GM21526 (cell line): ENCODE results near the gene NR1I2.
A peak's percentile ranks its signal among the peaks of the same experiment; 100 is the strongest.

ENCODE experiments used
- ATAC-seq: cut with Tn5 transposase; IDR thresholded peaks from one replicate; pipeline ENCODE4 v1.9.1; 2021; ENCODE audit warnings: moderate library complexity; ENCODE audit not compliant: unreplicated experiment, low FRiP score

Gene NR1I2

DNA sequence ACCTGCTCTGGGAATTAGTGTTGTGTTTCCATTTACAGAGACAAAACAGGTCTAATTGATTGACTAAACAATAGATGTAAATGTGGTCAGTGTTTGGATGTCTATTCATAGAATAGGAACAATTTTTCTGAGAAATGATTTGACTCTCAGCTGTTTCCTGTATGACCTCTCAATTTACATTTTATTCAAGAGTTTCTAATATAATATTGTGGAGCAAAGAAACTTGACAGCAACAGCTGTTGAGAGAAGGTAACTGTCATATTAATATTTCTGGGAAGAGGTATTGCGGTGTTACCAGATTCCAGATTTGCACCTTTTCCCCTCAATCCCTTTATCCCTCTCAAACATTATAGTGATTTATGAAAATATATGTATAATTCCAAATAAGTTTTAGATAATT is 3.7 kb upstream of the NR1I2 start:
- ATAC-seq, result no peak

DNA sequence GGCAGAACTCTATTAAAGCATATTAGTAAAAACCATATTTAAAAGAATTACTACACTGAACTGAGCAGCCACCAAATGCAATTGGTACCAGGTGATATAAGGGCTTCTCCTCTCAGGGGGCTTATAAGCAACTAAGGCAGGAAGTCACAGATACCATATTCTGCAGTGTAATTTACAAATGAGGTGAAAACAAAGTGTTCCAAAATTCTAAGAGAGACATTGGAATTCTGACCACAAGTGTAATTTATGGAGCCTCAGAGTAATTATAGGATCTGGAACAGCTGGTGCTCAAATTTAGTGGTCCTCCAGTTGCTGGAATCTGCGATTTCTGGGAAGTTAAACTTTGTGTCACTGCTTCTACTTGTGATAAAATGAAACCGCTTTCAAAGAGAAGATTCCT is 3.1 kb upstream of the NR1I2 start:
- no peak for ATAC-seq

DNA sequence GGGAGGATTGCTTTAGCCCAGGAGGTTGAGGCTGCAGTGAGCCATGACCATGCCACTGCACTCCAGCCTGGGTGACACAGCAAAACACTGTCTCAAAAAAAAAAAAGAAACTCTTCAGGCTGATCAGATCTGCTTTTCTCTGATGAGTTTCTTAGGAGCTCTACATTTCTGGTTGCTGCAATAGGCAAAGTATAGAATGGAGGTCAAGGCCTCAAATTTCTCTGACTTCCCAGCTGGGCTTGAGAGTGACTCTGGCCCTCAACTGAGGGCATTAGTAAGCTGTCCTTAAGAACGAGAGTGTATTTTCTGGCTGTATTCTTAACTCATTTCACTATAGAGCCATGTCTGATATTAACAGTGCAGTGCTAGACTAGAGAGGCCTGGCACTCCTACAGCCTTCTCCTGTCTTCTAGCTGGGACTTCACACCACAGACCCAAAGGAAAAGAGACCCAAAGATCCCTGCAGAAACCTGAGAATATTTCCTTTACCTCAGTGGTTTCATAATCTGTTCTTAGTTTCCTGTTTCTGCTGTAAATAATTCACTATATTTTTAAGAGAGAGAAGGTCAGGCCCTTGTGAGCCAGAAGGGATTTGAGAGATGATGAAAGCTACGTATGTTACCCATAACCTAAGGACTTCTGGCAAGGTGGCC is 2.0 kb upstream of the NR1I2 start:
- ATAC-seq, result peak; percentile 50

DNA sequence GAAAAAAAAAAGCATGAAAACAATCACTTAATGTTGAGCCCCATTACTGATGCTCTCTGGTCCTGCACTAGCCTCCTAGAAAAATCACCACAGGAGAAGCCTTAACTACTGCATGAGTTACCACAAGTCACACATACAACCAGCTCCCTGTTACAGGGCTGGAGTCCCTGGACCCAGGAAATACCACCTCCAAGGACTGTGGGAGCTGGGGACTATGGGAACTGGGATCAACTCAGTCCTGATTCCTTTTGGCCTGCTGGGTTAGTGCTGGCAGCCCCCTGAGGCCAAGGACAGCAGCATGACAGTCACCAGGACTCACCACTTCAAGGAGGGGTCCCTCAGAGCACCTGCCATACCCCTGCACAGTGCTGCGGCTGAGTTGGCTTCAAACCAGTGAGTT is 559 bp downstream of the NR1I2 start:
- ATAC-seq, result no peak

DNA sequence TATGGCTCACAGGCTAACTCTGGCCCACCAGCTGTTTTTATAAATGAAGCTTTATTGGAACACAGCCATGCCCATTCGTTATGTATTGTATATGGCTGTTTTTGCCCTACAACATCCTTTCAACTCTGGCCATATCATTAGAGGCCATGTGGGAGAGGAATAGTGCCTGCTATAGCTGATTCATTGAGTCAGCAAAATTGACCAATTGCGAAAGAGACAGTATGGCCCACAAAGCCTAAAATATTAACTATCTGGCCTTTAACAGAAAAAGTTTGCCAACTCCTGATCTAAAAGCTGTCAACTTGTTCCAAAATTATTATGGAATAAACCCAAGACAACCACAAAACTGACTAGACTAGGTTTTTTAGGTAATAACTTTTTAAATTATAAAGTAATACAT is 1.4 kb downstream of the NR1I2 start:
- no peak for ATAC-seq

DNA sequence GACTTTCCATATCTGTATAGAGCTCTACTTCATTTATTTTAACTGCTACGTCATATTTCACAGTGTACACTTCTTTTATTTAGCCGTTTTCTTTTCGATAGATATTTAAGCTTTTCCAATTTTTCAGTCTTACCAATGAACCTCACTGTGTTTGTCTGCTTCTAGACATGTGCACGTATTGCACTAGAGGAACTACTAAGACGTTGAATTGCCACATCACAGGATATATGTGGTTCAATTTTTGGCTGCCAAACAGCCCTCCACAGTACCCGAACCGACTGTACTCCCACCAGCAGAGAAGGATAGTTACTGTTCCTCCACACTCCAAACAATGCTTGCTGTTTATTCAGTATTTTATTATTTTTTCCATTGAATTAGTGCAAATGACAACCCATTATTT is 2.0 kb downstream of the NR1I2 start:
- ATAC-seq, result no peak

DNA sequence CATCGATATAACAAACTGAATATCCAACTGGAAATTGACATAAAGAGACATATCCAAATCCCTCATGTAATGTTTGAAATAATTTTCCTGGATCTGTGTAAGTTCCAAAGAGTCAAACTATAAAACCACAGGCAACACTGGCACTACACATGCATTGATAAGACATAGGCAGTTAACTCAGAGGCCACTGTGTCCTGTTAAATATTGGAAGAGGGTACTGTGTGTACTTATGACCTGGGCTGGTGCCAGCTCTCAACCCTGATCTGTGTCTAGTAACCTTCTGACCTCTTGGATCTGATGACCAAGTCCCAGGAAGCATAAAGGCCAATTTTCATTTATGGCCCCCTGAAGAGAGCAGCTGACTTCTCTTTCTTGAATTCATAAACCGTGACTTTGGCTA is 4.5 kb downstream of the NR1I2 start:
- ATAC-seq, result no peak

DNA sequence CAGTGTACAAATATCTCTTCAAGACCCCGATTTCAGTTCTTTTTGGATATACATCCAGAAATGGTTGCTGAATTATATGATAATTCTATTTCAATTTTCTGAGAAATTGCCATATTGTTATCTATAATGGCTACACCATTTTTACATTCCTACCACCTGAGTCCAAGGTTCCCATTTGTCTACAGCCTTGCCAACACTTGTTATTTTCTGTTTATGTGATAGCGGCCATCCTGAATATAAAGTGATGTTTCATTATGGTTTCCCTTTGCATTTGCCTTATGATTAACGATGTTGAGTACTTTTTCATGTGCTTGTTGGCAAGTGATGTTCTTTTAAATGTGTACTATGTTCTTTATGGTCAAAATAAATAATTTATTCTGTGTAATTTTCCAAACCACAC is 8.5 kb downstream of the NR1I2 start:
- no peak for ATAC-seq

DNA sequence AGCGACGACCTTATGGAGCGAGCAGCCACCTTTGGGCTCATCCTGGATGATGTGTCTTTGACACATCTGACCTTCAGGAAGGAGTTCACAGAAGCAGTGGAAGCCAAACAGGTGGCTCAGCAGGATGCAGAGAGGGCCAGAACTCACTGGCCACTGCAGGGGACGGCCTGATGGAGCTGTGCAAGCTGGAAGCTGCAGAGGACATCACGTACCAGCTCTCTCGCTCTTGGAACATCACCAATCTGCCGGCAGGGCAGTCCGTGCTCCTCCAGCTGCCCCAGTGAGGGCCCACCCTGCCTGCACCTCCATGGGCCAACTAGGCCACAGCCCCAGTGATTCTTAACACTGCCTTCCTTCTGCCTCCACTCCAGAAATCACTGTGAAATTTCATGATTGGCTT is 10.4 kb downstream of the NR1I2 start:
- no peak for ATAC-seq

DNA sequence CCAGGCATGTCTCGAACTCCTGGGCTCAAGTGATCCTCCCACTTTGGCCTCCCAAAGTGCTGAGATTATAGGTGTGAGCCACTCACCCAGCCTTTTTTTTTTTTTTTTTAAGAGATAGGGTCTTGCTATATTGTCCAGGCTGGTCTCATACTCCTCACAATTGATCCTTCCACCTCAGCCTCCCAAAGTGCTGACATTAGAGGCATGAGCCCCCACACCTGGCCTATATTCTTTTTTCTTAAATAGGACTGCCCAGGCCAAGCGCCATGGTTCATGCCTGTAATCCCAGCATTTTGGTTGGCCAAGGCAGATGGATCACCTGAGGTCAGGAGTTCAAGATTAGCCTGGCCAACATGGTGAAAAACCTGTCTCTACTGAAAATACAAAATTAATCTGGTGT is 12.5 kb downstream of the NR1I2 start:
- ATAC-seq, result no peak

DNA sequence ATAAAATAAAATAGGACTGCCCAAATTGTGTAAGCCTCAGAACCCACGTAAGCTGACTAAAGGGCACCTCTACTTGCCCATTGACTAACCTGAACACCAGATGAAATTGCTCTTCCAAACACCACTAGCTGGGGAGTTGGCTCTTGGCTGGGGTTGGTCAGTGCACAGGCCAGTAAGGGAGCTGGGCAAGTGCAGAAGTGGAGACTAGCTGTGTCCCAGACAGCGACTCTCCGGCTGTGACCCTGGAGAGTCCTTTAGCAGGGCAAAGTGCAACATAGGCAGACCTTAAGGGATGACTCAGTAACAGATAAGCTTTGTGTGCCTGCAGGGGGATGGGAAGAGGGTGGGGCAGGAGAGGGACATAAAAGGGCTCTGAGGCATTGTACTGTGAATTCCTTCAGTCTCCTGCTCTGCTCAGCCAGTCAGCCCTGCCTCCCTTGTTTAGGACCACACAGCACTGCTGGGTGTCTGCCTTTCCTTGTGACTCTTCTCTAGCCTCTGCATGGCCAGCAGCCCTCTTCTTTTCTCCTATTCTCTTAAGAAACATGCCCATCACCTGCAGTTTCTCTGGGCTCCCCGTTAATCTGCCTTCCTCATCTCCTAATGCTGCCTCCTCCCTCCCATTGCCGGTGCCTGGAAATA is 13.2 kb downstream of the NR1I2 start:
- no peak for ATAC-seq

DNA sequence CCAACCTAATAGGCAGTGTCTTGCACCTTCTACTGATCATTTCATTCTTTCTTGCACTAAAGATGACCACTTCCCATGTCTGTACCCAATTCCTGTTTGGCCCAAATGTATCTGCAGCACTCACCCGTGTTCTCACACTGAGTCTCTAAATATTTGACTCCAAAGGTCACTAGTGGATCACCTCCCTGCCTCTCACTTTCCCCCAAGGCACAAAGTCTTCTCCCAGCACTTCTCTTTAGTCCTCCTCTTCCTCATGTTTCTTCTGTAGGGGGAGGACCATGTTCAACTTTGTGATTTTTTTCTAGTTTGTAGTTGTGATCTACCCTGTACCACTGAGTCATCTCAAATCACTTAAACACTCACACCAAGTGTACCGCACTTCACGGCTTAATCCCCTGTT is 13.9 kb downstream of the NR1I2 start:
- no peak for ATAC-seq

DNA sequence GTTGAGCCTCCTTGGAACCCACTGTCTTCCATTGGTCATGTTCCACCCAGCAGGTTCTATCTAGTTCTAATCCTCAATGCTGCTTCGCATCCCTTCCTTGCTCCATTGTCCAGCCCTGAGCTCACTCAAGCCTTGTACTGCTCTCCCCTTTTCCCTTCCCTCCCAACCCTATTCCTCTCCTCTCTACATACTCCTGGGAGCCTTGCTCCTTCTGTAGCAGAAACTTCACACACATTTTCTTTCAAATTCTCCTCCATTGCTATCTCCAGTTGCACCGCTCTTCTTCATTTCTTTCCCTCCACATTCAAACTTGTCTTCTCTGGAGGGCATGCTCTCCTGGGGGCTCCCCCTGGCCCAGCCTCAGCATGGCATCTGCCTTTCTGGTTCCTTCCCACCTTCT is 14.5 kb downstream of the NR1I2 start:
- no peak for ATAC-seq

DNA sequence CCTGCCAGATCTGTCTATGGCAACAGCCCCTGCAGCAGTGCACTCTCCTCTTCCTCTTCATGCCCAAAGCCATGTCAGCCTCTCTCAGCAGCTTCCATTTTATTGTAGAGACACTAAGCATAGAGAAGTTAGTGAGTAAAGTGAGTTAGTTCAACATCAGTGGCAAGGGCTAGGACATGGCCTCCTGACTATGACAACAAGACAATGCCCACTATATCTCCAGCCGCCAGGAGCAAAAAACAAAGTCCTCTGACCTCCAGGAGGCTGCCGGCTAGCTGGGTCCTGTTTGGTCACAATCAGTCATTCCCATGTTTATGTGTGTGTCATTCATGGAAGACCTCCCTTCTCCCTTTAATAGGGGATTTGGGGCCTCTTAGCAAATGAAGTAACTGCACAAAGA is 14.9 kb downstream of the NR1I2 start:
- no peak for ATAC-seq

DNA sequence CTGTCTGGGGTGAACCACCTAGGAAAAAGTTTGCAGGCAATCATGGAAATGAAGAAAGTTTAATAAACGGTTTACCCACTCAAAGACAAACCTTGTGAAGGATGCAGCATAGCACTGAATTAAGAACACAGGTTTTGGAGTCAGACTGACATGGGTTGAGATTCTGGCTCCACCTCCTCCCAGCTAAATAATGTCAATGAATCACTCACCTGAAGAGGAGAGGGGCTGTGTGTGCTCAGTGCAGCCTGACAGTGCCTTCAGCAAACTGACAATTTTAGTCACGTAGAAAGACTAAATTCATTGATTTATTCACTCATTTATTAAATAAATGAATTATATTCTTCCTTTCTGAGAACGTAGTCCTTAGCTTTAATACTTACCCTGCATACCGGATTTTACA is 18.9 kb downstream of the NR1I2 start:
- no peak for ATAC-seq

DNA sequence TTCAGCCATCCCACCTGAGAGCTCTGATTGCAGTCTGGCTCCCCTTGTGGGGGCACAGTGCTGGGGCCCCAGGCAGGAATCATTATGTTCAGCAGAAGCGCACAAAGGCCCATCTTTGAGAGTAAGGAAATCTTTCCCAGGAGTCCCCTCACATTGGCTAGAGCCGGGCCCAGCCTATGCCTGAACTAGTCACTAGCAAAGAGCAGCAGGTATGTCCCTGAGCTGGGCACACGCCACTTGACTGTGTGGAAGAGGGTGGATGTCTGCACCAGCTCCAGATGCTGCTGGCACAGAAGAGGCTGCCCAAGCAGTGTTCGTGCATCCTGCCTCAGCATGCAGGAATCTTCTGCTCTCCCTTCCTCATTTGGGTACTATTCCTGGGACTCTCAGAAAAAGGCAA is 26.3 kb downstream of the NR1I2 start:
- no peak for ATAC-seq

DNA sequence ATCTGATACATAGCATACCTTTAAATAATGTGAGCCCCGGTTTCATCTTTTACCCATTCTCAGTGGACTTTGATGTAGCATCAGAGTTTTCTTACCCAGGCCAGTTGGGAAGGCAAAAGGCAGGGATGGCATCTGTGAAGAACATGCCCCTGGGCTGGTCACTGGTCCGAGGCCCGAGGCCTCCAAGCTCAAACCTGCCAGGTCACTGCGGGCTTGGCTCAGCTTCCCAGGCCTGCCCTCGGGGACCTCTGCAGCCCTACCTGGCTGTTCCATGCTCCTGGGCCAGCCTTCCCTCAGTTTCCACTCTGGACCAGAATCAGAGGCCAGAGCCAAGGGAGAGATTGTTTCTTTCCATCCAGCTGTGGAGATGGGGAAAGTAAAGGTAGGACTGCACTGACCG is 26.9 kb downstream of the NR1I2 start:
- ATAC-seq, result no peak

DNA sequence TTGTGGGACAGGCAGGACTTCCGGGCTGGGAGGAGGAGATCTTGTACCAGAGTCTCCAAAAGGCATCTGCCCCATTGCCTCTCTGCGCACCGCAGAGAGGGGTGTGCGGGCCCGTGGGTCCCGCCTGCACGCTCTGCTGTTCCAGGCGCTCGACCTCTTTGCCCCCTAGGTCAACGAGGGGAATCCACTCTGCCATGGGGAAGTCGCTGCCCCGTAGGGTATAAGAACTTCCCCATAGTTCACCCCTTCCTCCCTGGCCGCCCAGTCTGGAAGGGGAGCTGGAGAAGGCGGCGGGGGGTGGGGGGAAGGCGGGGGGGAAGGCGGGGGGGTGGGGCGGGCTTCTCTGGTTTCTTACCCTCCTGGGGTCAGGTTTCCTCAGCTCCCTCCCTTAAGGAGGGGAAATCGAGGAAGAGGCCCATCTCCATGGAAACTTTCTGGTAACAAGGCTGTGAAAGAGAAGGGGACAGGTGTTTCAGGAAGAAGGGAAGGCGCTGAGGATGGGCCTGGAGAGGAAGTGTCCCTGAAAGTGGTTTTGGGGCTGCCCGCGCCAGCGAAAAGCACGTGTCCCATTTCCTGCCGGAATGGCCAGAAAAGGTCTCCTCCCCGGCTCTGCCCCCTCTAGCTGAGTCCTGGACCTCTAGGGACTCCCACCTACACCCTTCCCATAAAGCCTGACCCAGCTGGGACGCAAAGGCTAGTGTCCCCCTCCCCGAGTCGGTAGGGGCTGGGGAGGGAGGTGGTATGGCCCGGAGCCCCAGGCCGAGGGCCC is 27.5 kb downstream of the NR1I2 start:
- peak; percentile 12 for ATAC-seq

DNA sequence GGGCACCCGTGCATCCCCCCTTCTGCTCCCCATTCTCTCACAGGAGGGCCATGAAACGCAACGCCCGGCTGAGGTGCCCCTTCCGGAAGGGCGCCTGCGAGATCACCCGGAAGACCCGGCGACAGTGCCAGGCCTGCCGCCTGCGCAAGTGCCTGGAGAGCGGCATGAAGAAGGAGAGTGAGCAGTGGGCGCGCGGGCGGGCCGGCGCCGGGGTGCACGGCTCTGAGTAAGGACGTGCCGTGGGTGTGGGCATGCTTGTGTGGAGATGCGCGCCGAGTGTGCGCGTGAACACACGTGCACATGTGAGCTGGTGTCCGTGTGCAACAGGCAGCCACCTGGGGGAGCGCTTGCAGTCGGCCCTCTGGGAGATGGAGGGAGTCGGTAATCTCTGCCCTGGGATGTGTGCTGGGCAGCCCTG is 28.1 kb downstream of the NR1I2 start:
- peak; percentile 85 for ATAC-seq

DNA sequence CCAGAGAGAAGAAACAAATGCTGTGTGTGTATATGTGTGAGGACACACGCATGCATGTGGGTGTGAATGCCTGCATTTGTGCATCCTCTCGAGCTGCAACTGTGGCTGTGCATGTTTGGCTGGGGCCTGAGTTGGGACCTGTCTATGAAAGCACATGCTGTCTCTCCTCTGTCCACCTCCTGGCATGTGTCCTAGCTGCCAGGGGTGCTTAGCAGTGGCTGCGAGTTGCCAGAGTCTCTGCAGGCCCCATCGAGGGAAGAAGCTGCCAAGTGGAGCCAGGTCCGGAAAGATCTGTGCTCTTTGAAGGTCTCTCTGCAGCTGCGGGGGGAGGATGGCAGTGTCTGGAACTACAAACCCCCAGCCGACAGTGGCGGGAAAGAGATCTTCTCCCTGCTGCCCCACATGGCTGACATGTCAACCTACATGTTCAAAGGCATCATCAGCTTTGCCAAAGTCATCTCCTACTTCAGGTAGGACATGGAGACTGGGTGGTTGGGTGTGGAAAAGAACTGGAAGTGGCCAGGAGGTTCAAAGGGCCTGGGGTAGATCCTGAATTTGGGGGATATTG is 30.7 kb downstream of the NR1I2 start:
- no peak for ATAC-seq

DNA sequence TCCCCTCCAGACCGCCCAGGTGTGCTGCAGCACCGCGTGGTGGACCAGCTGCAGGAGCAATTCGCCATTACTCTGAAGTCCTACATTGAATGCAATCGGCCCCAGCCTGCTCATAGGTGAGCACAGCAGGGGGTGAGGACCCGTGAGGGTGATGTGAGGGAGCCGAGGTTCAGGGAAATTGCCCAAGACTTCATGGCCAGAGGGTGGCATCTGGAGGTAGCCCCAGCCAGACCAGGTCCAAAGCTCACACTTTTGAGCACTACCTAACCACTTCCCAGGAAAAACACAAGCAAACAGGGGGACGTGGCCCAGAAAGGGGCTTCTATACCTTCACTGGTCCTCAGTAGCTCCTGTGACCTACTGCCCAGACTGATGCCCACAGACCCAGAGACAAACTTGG is 33.8 kb downstream of the NR1I2 start:
- no peak for ATAC-seq

DNA sequence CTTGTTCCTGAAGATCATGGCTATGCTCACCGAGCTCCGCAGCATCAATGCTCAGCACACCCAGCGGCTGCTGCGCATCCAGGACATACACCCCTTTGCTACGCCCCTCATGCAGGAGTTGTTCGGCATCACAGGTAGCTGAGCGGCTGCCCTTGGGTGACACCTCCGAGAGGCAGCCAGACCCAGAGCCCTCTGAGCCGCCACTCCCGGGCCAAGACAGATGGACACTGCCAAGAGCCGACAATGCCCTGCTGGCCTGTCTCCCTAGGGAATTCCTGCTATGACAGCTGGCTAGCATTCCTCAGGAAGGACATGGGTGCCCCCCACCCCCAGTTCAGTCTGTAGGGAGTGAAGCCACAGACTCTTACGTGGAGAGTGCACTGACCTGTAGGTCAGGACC is 35.2 kb downstream of the NR1I2 start:
- ATAC-seq, result no peak
